ENCODE results near the gene PNRC2. TPM values are rescaled to one million over a fixed set of nuclear protein-coding genes. Genes with fewer than 3 reads are reported as not detected.

Gene PNRC2
- total RNA-seq, 1 donor from 2014 or later: 89.3 TPM

Small RNAs within 50 kb of the gene (small RNA-seq; reads per million reads assigned to genes)
- not detected for gene MIR378F

Other genes starting within 250 kb of the PNRC2 start
- gene ELOA, start 216.4 kb upstream of the PNRC2 start, total RNA-seq: 24.5 TPM
- 83.6 TPM for gene PITHD1, start 181.4 kb upstream of the PNRC2 start, total RNA-seq
- 27.7 TPM for gene LYPLA2, start 168.7 kb upstream of the PNRC2 start, total RNA-seq
- gene GALE, start 159.1 kb upstream of the PNRC2 start, total RNA-seq: 26.1 TPM
- 11.8 TPM for gene HMGCL, start 134.4 kb upstream of the PNRC2 start, total RNA-seq
- 21.6 TPM for gene FUCA1, start 91.5 kb upstream of the PNRC2 start, total RNA-seq
- gene CNR2, start 46.5 kb upstream of the PNRC2 start, total RNA-seq: not detected
- 106 TPM for gene SRSF10, start 20.5 kb downstream of the PNRC2 start, total RNA-seq
- not detected for gene MYOM3, start 152.3 kb downstream of the PNRC2 start, total RNA-seq
- gene IL22RA1, start 183.3 kb downstream of the PNRC2 start, total RNA-seq: not detected
- 0.41 TPM for gene IFNLR1, start 227.5 kb downstream of the PNRC2 start, total RNA-seq